HG03103 (cell line): ENCODE results near the gene TMPRSS3.

Experiments
- ATAC-seq: cut with Tn5 transposase; IDR thresholded peaks from one replicate; pipeline ENCODE4 v1.9.1; 2021; ENCODE audit warnings: low read depth; ENCODE audit not compliant: unreplicated experiment

Gene TMPRSS3

DNA sequence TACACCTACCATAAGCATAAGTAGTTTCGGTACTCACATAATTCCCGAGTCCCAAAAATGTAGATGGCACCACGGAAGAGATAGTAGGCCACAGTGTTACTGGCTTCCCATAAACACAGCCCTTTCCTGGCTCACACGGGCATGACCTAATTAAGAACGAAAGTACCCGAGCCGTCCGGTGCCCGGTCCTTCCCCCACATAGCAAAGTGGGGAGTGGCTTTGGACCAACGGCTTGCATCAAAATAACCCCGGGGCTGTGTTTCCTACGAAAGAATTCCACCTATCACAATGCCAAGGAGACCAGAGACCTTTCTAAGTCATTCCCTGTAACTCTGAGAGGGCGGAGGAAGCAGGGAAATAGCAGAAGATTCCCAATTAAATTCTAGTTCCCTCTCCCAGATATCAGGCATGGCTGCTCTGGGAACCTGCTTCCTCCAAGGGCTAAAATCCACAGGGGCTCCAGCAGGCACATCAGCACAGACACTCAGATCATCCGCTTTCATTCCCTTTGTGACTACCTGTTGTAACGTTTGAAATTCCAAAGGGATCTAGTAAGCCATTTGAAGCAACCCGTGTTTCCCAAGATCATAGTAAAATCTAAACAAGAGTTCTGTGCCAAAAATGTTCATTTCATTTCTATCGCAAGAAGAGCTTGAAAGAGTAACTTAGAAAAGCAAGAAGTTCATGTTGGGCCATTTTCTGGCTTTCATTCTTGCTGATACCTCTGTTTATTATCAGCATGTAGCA is at the start of gene TMPRSS3:
Gene TMPRSS3 (minus strand): TSS at position 148 of the 747 bp plus-strand sequence. CDS start 635 bp downstream, outside the sequence.
- no peak for ATAC-seq

DNA sequence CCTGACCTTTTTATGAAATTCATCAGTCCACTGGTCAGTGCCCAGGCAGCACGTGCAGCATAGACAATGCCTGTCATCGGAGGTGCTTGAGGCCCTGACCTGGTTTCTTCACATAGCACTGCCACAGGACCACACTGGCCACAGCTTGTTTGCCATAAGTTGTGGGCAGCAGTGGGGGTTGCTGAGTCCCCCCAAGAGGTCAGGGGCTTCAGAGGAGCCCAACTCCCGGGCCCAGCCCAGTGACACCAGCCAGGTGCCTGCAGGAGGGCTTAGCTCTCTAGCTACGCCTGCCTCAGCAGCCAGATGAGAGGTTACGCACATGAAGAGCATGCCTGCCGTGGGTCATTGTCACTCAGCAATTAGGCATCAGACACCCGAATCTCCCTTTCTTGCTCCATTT is 49.5 kb upstream of the TMPRSS3 start:
- no peak for ATAC-seq

- no peak for ATAC-seq
Observed at GRCh38 chr21:42444745-42445059, 48.9 kb upstream of the TMPRSS3 start.

DNA sequence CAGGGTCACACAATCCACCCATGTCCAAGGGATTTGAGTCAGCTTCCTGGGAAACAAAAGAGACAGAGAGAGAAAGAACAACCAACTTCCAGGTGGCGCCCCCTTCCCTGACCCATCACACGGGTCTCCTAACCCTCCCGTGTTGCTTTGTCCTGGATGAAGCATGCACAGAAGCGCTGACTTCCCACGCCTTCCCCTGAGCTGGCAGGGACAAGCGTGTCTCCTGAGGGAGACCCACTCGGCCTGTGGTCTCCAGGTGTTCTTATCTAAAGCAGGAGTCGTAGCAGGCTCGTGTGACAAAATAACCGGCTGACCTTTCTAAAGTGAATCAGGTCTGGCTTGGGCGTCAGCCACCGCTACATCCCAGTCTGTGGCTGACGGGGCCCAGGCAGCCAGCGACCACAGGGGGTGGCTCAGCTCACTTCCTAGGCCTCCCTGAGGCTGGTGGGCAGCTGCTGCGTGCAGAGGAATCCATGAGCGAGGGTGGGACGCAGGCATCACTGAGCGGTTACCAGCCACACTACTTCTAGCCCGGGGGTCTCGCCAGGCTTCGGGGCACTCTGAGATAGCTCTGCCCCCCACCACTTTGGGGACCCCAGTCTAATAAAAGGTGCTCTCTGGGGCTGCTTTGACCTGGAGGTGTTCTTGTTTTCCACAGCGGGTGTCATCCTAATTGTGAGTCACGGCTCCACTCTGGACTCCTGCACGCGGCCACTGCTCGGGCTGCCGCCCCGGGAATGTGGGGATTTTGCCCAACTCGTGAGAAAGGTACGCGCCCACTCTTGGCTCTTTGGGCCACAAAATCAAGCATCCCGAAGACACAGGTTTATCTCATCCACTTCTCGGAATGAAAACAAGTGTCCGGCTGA is 48.3 kb upstream of the TMPRSS3 start:
- no peak for ATAC-seq

- no peak for ATAC-seq
Observed at GRCh38 chr21:42443181-42443785, 47.4 kb upstream of the TMPRSS3 start.

DNA sequence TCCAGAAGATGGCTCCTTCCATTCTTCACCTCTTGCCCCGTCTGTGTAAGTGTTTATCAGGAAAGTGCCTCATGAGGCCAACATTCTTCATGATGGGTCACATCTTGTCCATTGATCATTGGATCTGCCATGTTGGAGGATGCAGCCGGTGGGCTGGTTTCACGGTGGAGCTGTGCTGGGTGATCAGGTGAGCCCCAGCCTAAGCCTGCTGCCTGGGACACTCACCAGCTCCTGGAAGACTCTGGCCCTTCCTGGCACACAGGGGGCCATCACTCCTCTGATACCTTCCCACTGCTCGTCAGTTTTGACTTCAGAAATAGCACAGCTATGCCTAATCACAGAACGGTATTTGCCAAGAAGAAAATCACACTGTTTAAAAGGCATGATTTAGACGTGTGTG is 46.1 kb upstream of the TMPRSS3 start:
- no peak for ATAC-seq

- ATAC-seq = no peak
Observed at GRCh38 chr21:42440187-42440792, 44.4 kb upstream of the TMPRSS3 start.

DNA sequence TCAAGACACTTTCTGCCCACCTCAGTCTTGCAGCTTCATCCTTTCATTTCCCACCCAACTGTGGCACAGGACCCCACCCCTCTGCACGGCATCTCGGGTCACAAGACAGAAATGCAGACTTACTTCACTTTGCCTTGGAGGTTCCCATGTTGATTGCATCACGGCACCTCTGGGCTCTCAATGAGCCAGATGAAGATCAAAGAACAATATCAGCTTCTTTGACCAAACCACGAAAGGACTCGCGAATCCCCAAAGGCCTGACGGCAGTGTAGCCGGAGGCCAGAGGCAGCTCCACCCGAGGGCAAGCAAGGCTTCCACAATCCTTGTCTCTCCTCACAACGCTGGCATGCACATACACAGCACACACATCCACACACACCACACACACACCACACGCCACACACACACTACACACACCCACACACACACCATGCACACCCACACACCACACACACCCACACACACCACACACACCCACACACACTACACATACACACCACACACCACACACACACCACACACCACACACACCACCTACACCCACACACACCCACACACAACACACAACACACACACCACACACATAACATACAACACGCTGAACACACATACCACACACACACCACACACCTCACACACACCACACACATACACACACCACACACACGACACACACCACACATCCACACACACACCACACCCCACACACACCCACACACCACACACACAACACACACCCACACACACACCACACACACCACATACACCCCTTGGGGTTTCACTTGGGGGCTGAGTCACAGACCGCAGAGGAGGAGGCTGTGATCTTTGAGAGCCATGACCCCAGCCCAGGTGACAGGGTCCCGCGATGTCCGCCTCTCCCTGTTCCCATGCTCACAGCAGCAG is 43.7 kb upstream of the TMPRSS3 start:
- no peak for ATAC-seq

- no peak for ATAC-seq
Observed at GRCh38 chr21:42438316-42439205, 42.7 kb upstream of the TMPRSS3 start.

DNA sequence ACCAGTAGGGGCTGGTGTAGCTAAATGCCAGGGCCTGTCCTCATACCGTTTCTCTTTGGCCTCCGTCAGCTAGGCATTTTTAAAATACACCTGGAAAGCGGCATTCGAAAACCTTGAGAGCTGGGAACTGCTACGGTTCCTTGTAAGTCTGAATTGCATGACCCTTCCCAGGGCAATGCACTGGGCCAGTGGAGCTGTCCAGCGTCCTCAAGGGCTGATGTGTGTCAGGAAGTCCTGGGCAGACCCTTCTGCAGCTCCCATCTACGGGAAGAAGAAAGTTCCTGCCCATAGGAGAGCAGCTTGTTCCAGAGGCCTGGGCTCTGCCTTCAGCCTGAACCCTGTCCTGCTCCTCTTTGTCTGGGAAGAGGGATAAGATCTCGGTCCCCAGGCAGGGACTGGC is 41.9 kb upstream of the TMPRSS3 start:
- no peak for ATAC-seq

GRCh38 chr21:42436914-42437313 is 41.1 kb upstream of the TMPRSS3 start:
- no peak for ATAC-seq

DNA sequence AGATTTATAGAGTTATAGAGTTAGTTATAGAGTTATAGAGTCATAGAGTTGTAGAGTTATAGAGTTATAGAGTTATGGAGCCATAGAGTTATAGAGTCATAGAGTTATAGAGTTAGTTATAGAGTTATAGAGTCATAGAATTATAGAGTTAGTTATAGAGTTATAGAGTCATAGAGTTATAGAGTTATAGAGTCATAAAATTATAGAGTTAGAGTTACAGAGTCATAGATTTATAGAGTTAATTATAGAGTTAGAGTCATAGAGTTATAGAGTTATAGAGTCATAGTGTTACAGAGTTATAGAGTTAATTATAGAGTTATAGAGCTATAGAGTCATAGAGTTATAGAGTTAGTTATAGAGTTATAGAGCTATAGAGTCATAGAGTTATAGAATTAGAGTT is 40.0 kb upstream of the TMPRSS3 start:
- no peak for ATAC-seq

- no peak for ATAC-seq
Observed at GRCh38 chr21:42435401-42435800, 39.5 kb upstream of the TMPRSS3 start.

DNA sequence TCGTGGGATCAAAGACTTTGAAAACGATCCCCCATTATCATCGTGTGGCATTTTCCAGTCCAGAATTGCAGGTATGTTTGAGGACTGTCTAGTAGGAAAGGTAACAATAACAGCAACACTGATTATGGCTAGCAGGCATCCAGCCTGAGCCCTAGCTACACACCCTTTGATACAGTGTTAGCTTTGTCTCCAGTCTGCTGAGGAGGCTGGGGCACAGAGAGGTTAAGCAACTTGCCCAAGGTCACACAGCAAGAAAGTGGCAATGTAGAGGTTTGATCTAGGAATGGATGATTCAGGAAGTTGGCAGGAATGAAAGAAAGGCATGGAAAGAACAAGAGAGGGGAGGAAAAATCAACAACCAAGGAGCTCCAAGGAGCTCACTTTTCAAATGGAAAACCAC is 39.0 kb upstream of the TMPRSS3 start:
- no peak for ATAC-seq

GRCh38 chr21:42433946-42434551 is 38.2 kb upstream of the TMPRSS3 start:
- ATAC-seq = no peak

GRCh38 chr21:42432695-42433094 is 36.8 kb upstream of the TMPRSS3 start:
- no peak for ATAC-seq

DNA sequence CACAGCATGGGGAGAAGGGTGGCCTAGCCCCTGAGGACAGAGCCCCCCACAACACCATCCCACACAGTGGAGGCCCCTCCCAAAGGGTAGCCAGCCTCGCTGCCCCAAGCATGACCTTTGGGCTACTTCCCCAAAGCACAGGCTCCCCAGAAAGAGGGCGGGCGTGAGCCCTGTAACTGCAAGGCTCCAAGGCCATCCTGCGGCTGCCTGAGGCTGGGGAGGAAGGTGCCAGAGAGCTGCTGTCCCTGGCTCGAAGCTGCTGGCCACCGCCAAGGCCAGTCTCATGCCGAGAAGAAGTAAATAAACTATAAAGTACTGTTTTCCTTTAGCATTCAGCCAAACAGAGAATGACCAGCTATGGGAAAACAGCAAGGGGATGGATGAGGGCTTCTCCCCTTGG is 35.3 kb upstream of the TMPRSS3 start:
- no peak for ATAC-seq

DNA sequence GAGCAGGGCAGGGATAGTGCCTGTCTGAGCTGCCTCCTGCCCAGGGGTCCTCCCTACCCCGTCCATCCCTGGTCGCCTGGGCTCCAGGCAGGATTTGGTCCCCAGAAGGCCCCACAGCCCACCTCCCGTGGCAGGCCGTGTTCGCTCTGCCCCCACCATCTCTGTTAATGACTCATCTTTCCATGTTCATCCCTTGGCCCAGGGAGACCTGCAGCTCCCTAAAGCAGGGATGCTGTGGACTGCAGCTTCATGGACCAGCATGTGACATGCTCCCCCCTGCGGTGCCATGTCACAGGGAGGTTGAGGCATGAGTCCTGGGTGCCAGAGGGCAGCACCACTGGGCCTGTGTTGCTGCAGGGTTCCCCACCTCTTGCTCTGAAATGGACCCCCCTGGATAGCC is 34.7 kb upstream of the TMPRSS3 start:
- no peak for ATAC-seq

DNA sequence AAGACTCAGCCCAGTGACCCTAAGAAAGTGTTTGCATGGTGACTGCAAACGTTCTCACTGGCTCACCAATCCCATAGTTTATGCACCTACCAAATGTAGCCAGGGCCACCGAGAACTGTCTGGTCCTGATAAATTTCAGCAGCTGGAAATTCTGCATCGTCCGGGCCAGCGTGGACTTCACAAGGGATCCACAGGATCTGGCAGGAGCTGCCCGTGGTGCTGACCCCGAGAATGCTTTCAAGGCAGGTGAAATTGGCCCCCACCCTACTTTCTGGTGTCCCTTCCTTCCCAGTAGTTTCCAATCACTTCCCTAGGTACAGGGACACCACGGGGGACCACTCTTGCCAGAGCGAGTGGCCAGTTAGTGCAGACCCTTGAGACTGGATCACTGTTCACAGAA is 34.0 kb upstream of the TMPRSS3 start:
- ATAC-seq = no peak
